Measurements from ENCODE around the gene PAPOLG. TPM values are rescaled to one million over a fixed set of nuclear protein-coding genes. Genes with fewer than 3 reads are reported as not detected.
"Not testable (repeated sequence)": the region's sequence is repeated elsewhere in the genome, so short reads cannot be mapped to it uniquely, and the experiment has no call there.

Gene PAPOLG
- total and polyA plus RNA-seq, 2 donors (not counting 1 experiment from before 2014, with no cell fraction given) = 9.4 to 27.5 TPM

DNA sequence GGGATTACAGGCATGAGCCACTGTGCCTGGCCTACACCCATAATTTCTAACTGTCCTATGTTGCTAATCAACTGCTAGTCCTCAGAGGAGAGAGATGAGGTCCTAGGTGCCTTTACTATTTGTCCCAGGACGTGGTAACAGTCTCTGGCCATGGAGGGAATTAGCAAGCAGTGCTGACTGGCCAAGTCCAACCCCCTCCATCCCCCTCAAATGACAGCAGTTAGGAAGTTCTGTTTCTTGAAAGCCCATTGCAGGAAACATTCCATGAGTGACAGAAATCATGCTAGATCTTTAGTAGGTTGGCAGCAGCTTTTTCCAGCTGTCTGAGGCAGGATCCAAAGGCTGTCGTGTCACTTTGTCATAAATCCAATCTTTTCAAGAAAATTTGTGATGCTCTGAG lies 69.6 kb downstream of the PAPOLG start:
- H3K4me3 ChIP-seq (ENCODE audit: control extremely low read depth in 1 of 5, extremely low read depth in 1 of 5, insufficient read depth in 1 of 5, low read depth in 2 of 5, low read length in 4 of 5) = no peak overlapping the region
- intact Hi-C loops (cut with micrococcal nuclease) = no loop called here
- H4K20me1 ChIP-seq (ENCODE audit: control insufficient read depth, insufficient read depth, low read length, poor library complexity, severe bottlenecking) = no peaks in the 10 kb centered on the region
- ChIA-PET CTCF (interaction anchor here (1.5 to 1.7 kb wide), 2 partner anchors 9 to 14 kb away, joined by 5 read pairs; no protein-coding TSS in a partner anchor), POLR2A (no interaction called here)
- no peaks in the 10 kb centered on the region for H3K9me3 ChIP-seq (ENCODE audit: control extremely low read depth in 1 of 3, control insufficient read depth in 2 of 3, insufficient read depth in 1 of 3, low read length in 2 of 3)
- H3K4me2 ChIP-seq (replicated peaks; ENCODE audit: low read depth, low read length, poor library complexity, severe bottlenecking) = no peak overlapping the region
- WGBS (ENCODE audit: insufficient coverage) = no CpG with 5 or more reads among the region's 2 CpGs
- peaks cover 15 to 18% of the 10 kb centered on the region in 2 donors for H3K4me1 ChIP-seq (ENCODE audit: control insufficient read depth in 2 of 2, insufficient read depth in 2 of 2, low read length in 2 of 2)
- H3K4me3 Mint-ChIP-seq = no peak overlapping the region
- peaks cover 29% of the 10 kb centered on the region for H3K4me1 Mint-ChIP-seq
- no peak for ATAC-seq (ENCODE audit: low read depth)
- H3K79me2 ChIP-seq (ENCODE audit: control insufficient read depth, insufficient read depth, low read length) = no peaks in the 10 kb centered on the region
- H3K27ac ChIP-seq (ENCODE audit: low read length in 2 of 2) = no peak overlapping the region
- H3K36me3 ChIP-seq (replicated peaks in 1 of 2; ENCODE audit: control extremely low read depth in 1 of 2, control insufficient read depth in 1 of 2, extremely low read depth in 1 of 2, insufficient read depth in 2 of 2, low read length in 1 of 2) = no peaks in the 10 kb centered on the region
- DNase-seq = no peak
- no peak overlapping the region for H3K27ac Mint-ChIP-seq
- TF ChIP-seq EZH2 (IDR thresholded peaks at IDR 0.05; ENCODE audit: borderline replicate concordance, insufficient read depth, low read depth, low read length, poor library complexity, severe bottlenecking) = no peak
- TF ChIP-seq, protein P1, sequence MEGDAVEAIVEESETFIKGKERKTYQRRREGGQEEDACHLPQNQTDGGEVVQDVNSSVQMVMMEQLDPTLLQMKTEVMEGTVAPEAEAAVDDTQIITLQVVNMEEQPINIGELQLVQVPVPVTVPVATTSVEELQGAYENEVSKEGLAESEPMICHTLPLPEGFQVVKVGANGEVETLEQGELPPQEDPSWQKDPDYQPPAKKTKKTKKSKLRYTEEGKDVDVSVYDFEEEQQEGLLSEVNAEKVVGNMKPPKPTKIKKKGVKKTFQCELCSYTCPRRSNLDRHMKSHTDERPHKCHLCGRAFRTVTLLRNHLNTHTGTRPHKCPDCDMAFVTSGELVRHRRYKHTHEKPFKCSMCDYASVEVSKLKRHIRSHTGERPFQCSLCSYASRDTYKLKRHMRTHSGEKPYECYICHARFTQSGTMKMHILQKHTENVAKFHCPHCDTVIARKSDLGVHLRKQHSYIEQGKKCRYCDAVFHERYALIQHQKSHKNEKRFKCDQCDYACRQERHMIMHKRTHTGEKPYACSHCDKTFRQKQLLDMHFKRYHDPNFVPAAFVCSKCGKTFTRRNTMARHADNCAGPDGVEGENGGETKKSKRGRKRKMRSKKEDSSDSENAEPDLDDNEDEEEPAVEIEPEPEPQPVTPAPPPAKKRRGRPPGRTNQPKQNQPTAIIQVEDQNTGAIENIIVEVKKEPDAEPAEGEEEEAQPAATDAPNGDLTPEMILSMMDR (IDR thresholded peaks at IDR 0.05) = no peak
- no peak overlapping the region for H2AFZ ChIP-seq (ENCODE audit: insufficient read depth, low read depth, low read length, poor library complexity, severe bottlenecking)
- H3K27me3 Mint-ChIP-seq = no peaks in the 10 kb centered on the region
- H3K9me3 Mint-ChIP-seq (ENCODE audit: insufficient read depth) = no peaks in the 10 kb centered on the region
- H3K27me3 ChIP-seq (replicated peaks in 1 of 4; ENCODE audit: control extremely low read depth in 1 of 4, control insufficient read depth in 3 of 4, insufficient read depth in 4 of 4, low read length in 3 of 4) = no peaks in the 10 kb centered on the region
- H3K9ac ChIP-seq (ENCODE audit: low read length) = no peak overlapping the region

DNA sequence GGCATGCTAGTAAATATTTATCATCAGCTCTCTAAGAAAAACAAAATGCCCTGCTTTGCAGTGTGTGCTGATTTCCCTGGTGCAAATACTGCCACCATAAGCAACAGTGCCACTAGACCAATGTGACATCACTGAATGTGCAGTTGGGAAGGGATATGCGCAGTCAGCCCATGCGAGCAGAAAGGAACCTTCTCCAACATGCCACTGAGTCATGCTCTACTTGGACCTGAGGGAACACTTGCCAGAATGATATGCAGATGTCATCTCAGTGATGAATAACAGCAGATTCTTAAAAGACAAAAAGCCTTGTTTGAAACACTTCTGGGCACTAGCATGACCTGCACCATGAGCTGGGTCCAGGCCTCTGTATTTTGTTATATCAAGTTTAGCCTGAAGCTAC lies 70.0 kb downstream of the PAPOLG start:
- no peak overlapping the region for H3K4me2 ChIP-seq (replicated peaks; ENCODE audit: low read depth, low read length, poor library complexity, severe bottlenecking)
- H3K27ac ChIP-seq (ENCODE audit: low read length in 2 of 2) = no peak overlapping the region
- no peaks in the 10 kb centered on the region for H3K27me3 ChIP-seq (replicated peaks in 1 of 4; ENCODE audit: control extremely low read depth in 1 of 4, control insufficient read depth in 3 of 4, insufficient read depth in 4 of 4, low read length in 3 of 4)
- H2AFZ ChIP-seq (ENCODE audit: insufficient read depth, low read depth, low read length, poor library complexity, severe bottlenecking) = no peak overlapping the region
- TF ChIP-seq, protein P1 (IDR thresholded peaks at IDR 0.05) = no peak
- no peak for TF ChIP-seq EZH2 (IDR thresholded peaks at IDR 0.05; ENCODE audit: borderline replicate concordance, insufficient read depth, low read depth, low read length, poor library complexity, severe bottlenecking)
- H3K9me3 ChIP-seq (ENCODE audit: control extremely low read depth in 1 of 3, control insufficient read depth in 2 of 3, insufficient read depth in 1 of 3, low read length in 2 of 3) = no peaks in the 10 kb centered on the region
- no peaks in the 10 kb centered on the region for H3K9me3 Mint-ChIP-seq (ENCODE audit: insufficient read depth)
- no peak for ATAC-seq (ENCODE audit: low read depth)
- no peaks in the 10 kb centered on the region for H3K79me2 ChIP-seq (ENCODE audit: control insufficient read depth, insufficient read depth, low read length)
- H3K27ac Mint-ChIP-seq = peak overlapping the region; percentile 41
- no peak overlapping the region for H3K4me3 Mint-ChIP-seq
- H3K27me3 Mint-ChIP-seq = no peaks in the 10 kb centered on the region
- POLR2A ChIA-PET = no interaction called here
- no peak overlapping the region for H3K9ac ChIP-seq (ENCODE audit: low read length)
- intact Hi-C loops (cut with micrococcal nuclease) = no loop called here
- no peaks in the 10 kb centered on the region for H3K36me3 ChIP-seq (replicated peaks in 1 of 2; ENCODE audit: control extremely low read depth in 1 of 2, control insufficient read depth in 1 of 2, extremely low read depth in 1 of 2, insufficient read depth in 2 of 2, low read length in 1 of 2)
- no peaks in the 10 kb centered on the region for H4K20me1 ChIP-seq (ENCODE audit: control insufficient read depth, insufficient read depth, low read length, poor library complexity, severe bottlenecking)
- WGBS (ENCODE audit: insufficient coverage) = 100% methylated on average over 1 of the region's 2 CpGs
- no peak for DNase-seq
- peaks cover 15 to 16% of the 10 kb centered on the region in 2 donors for H3K4me1 ChIP-seq (ENCODE audit: control insufficient read depth in 2 of 2, insufficient read depth in 2 of 2, low read length in 2 of 2)
- peaks cover 25% of the 10 kb centered on the region for H3K4me1 Mint-ChIP-seq
- no peak overlapping the region for H3K4me3 ChIP-seq (ENCODE audit: control extremely low read depth in 1 of 5, extremely low read depth in 1 of 5, insufficient read depth in 1 of 5, low read depth in 2 of 5, low read length in 4 of 5)
- CTCF ChIA-PET = interaction anchor here (1.0 to 1.7 kb wide), 3 partner anchors 8 to 118 kb away, joined by 3 to 5 read pairs (median 5); no protein-coding TSS in a partner anchor

DNA sequence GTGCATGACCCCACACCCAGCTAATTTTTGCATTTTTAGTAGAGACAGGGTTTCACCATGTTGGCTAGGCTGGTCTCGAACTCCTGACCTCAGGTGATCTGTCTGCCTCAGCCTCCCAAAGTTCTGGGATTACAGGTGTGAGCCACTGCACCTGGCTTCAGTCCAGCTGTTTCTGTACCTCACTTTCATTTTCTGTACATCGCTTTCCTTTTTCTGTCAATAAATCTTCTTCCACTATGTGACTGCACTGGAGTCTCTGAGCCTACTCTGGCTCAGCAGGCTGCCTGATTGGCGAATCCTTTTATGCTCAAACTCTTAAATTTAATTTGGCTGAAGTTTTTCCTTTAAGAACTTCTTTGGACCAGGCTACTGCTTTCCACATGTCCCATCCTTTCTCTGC lies 70.8 kb downstream of the PAPOLG start:
- peaks cover 19% of the 10 kb centered on the region for H3K4me1 Mint-ChIP-seq
- POLR2A ChIA-PET; H3K9me3 Mint-ChIP-seq (ENCODE audit: insufficient read depth); H3K4me3 Mint-ChIP-seq; H3K79me2 ChIP-seq (ENCODE audit: control insufficient read depth, insufficient read depth, low read length); H4K20me1 ChIP-seq (ENCODE audit: control insufficient read depth, insufficient read depth, low read length, poor library complexity, severe bottlenecking); H3K4me2 ChIP-seq (replicated peaks; ENCODE audit: low read depth, low read length, poor library complexity, severe bottlenecking); ATAC-seq (ENCODE audit: low read depth); intact Hi-C loops (cut with micrococcal nuclease); H3K9me3 ChIP-seq (ENCODE audit: control extremely low read depth in 1 of 3, control insufficient read depth in 2 of 3, insufficient read depth in 1 of 3, low read length in 2 of 3); H3K27ac ChIP-seq (ENCODE audit: low read length in 2 of 2); H3K27me3 Mint-ChIP-seq; H3K27ac Mint-ChIP-seq; H2AFZ ChIP-seq (ENCODE audit: insufficient read depth, low read depth, low read length, poor library complexity, severe bottlenecking); H3K27me3 ChIP-seq (replicated peaks in 1 of 4; ENCODE audit: control extremely low read depth in 1 of 4, control insufficient read depth in 3 of 4, insufficient read depth in 4 of 4, low read length in 3 of 4); H3K4me1 ChIP-seq (ENCODE audit: control insufficient read depth in 2 of 2, insufficient read depth in 2 of 2, low read length in 2 of 2); H3K36me3 ChIP-seq (replicated peaks in 1 of 2; ENCODE audit: control extremely low read depth in 1 of 2, control insufficient read depth in 1 of 2, extremely low read depth in 1 of 2, insufficient read depth in 2 of 2, low read length in 1 of 2); H3K9ac ChIP-seq (ENCODE audit: low read length); DNase-seq; H3K4me3 ChIP-seq (ENCODE audit: control extremely low read depth in 1 of 5, extremely low read depth in 1 of 5, insufficient read depth in 1 of 5, low read depth in 2 of 5, low read length in 4 of 5): not testable (repeated sequence)
- CTCF ChIA-PET = interaction anchor here (1.0 to 1.5 kb wide), 2 partner anchors 12 to 119 kb away, joined by 3 to 5 read pairs; no protein-coding TSS in a partner anchor
- WGBS (ENCODE audit: insufficient coverage) = 82% methylated on average over 2 of the region's 3 CpGs

Data from B cell (primary cell).